ENCODE measurements around the gene GNA12.
"Not testable (repeated sequence)": the region's sequence is repeated elsewhere in the genome, so short reads cannot be mapped to it uniquely, and the experiment has no call there.

GNA12 gene

DNA sequence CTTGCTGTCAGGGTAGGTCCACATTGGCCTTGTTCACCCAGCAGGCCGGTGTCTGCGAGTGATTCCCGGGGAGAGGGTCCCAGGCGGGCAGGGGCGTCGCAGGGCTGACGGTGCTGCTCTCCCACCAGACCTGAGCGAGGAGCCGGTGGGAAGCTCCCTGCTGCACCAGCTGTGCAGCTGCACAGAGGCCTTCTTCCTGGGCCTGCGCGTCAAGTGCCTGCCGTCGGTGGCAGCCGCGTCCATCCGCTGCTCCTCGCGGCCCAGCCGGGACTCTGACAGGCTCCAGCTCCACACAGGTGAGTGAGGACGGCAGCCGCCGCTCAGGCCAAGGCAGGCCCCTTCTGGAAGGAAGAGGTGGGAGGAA, 141.5 kb downstream of the GNA12 start:
- Histone ChIP-seq H3K27me3 (ENCODE audit: insufficient read depth, low read length) (no peaks in the 10 kb centered on the region), H3K4me1 (ENCODE audit: insufficient read depth, low read length) (no peaks in the 10 kb centered on the region), H3K36me3 (ENCODE audit: insufficient read depth, low read length) (no peaks in the 10 kb centered on the region), H3K4me3 (ENCODE audit: low read length) (no peak overlapping the region), H3K27ac (ENCODE audit: low read depth, low read length) (no peak overlapping the region), H3K9ac (ENCODE audit: low read depth, low read length) (no peak overlapping the region), H3K9me3 (ENCODE audit: insufficient read depth, low read depth, low read length) (no peaks in the 10 kb centered on the region)
- WGBS = 95% methylated on average over 22 of the region's 22 CpGs

DNA sequence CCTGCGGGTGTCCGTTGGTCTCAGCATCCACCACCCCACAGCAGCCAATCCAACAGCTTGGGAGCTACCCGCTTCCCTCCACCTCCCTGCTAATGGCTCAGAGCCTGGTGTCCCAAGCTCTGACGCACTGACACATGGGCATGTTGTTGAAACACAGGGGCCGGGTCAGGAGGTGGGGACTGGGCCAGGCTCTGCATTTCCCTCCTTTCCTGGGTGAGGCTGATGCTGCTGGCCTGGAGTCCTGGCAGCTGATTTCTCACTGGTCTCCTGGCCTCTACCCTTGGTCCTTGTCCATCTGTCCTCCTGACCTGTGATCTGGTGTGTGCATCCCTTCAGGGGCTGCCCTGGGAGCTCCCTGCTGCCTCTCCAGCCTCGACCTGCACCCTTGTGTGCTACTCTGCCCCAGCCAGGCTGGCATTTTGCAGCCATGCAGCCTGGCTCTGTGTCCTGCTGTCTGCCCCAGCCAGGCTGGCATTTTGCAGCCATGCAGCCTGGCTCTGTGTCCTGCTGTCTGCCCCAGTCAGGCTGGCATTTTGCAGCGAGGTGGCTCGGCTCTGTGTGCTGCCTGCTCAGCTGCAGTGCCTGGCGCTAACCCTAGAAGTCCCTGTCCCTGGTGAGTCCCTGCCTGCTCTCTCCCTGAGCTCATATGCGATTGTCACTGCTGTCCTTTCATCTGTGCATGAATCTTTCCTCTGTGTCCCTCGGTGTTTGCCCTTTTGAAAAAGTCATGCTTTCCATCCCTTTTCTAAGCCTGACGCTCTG, 142.1 kb downstream of the GNA12 start:
- no peak overlapping the region for H3K4me3 ChIP-seq (ENCODE audit: low read length)
- H3K4me1 ChIP-seq (ENCODE audit: insufficient read depth, low read length) = no peaks in the 10 kb centered on the region
- no peaks in the 10 kb centered on the region for H3K27me3 ChIP-seq (ENCODE audit: insufficient read depth, low read length)
- 90% methylated on average over 12 of the region's 12 CpGs for WGBS
- H3K9me3 ChIP-seq (ENCODE audit: insufficient read depth, low read depth, low read length) = no peaks in the 10 kb centered on the region
- no peak overlapping the region for H3K27ac ChIP-seq (ENCODE audit: low read depth, low read length)
- no peaks in the 10 kb centered on the region for H3K36me3 ChIP-seq (ENCODE audit: insufficient read depth, low read length)
- H3K9ac ChIP-seq (ENCODE audit: low read depth, low read length) = no peak overlapping the region

DNA sequence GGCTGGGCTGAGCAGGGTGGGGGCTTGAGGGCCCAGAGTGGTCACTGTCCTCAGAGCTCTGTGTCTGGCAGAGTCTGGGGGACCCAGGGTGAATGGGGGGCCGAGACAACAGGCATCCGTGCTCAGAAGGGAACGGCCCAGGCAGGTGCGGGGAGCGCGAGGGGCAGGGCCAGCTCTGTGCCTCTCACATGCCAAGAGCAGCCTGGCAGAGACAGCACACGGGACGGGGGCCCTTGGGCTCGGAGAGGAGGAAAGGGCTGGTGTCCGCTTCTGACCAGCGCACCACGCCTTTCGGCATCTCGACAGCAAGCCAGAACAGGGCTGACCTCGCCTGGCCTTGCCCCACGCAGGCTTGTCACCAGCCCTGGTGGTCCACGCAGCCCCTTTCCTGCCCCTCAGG, 142.7 kb downstream of the GNA12 start:
- no peaks in the 10 kb centered on the region for H3K27me3 ChIP-seq (ENCODE audit: insufficient read depth, low read length)
- no peak overlapping the region for H3K27ac ChIP-seq (ENCODE audit: low read depth, low read length)
- no peaks in the 10 kb centered on the region for H3K9me3 ChIP-seq (ENCODE audit: insufficient read depth, low read depth, low read length)
- H3K4me1 ChIP-seq (ENCODE audit: insufficient read depth, low read length) = no peaks in the 10 kb centered on the region
- H3K9ac ChIP-seq (ENCODE audit: low read depth, low read length) = no peak overlapping the region
- WGBS = 93% methylated on average over 17 of the region's 17 CpGs
- no peak overlapping the region for H3K4me3 ChIP-seq (ENCODE audit: low read length)
- H3K36me3 ChIP-seq (ENCODE audit: insufficient read depth, low read length) = no peaks in the 10 kb centered on the region

DNA sequence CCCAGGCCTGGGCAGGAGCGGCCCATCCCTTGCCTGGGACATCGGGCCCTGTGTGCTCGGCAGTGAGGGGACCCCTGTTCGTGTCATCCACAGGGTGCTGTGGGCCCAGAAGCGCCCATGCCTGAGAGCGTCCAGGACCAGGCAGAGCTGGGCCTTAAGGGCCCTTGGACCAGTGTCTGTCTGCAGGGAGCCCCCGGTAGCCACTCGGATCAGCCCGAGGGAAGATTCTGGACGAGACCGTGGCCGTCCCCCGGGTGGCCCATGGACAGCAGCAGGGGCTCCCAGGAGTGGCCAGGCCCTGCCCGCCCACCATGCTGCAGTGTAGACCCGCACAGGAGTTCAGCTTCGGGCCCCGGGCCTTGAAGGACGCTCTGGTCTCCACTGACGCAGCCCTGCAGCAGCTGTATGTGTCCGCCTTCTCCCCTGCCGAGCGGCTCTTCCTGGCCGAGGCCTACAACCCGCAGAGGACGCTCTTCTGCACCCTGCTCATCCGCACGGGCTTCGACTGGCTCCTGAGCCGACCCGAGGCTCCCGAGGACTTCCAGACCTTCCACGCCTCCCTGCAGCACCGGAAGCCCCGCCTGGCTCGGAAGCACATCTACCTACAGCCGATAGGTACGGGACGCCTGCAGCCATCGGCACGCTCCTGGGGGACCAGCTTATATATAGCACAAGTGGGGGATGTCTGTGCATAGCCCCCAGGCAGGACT, 143.8 kb downstream of the GNA12 start:
- H3K4me3 ChIP-seq (ENCODE audit: low read length) = no peak overlapping the region
- H3K27ac ChIP-seq (ENCODE audit: low read depth, low read length) = no peak overlapping the region
- 89% methylated on average over 40 of the region's 40 CpGs for WGBS

DNA sequence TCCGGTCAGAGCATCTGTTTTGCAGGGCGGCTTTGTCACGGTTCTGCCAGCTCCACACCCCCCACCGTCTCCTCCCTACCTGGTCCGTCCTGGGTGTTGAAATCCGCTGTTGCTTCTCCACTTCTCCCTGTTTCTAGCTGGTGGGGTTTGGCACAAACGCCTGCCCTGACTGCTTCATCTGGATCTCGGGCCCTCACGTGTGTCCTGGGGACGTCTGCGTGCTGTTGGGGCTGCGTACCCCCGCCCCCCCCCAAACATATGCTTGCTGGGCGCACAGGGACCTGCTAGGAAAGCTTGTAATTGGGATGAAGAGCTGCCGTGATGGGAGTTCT, 144.9 kb downstream of the GNA12 start:
- Histone ChIP-seq H3K27me3 (ENCODE audit: insufficient read depth, low read length) (no peaks in the 10 kb centered on the region), H3K36me3 (ENCODE audit: insufficient read depth, low read length) (no peaks in the 10 kb centered on the region), H3K9me3 (ENCODE audit: insufficient read depth, low read depth, low read length) (no peaks in the 10 kb centered on the region), H3K9ac (ENCODE audit: low read depth, low read length) (no peak overlapping the region), H3K27ac (ENCODE audit: low read depth, low read length) (no peak overlapping the region), H3K4me1 (ENCODE audit: insufficient read depth, low read length) (no peaks in the 10 kb centered on the region), H3K4me3 (ENCODE audit: low read length) (no peak overlapping the region)
- 89% methylated on average over 12 of the region's 15 CpGs for WGBS

More for the DNA sequence above, 143.8 kb downstream of the GNA12 start:
- Histone ChIP-seq H3K9me3 (ENCODE audit: insufficient read depth, low read depth, low read length) (no peaks in the 10 kb centered on the region), H3K9ac (ENCODE audit: low read depth, low read length) (no peak overlapping the region), H3K36me3 (ENCODE audit: insufficient read depth, low read length) (no peaks in the 10 kb centered on the region), H3K27me3 (ENCODE audit: insufficient read depth, low read length) (no peaks in the 10 kb centered on the region), H3K4me1 (ENCODE audit: insufficient read depth, low read length) (no peaks in the 10 kb centered on the region)

DNA sequence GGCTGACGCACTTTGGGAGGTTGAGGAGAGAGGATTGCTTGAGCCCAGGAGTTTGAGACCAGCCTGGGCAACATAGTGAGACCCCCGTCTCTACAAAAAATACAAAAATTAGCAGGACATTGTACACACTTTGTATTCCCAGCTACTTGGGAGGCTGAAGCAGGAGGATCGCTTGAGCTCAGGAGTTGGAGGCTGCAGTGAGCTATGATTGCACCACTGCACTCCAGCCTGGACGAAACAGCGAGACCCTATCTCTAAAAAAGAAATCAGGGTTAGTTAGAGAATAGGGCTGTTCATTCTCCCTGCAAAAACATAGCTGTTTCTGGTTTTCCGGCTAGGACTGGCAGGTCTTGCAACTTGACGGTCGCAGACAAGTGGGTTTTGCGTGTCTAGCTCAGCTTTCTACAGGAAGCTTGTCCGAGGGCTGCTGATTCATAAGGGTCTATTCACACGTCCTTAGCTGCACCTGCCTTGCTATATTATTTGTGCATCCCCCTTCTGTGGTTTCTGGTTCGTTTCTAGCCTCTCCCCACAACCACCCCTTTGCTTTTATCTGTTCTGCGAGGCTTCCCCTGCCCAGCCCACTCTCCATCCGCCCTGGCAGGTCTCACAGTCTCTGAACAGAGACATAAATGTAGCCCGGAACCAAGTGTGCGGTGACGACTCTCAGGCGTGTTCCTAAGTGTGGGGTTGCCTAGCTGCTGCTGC, 145.4 kb downstream of the GNA12 start:
- Histone ChIP-seq H3K36me3 (ENCODE audit: insufficient read depth, low read length) (no peaks in the 10 kb centered on the region), H3K4me3 (ENCODE audit: low read length) (no peak overlapping the region), H3K9me3 (ENCODE audit: insufficient read depth, low read depth, low read length) (no peaks in the 10 kb centered on the region), H3K27me3 (ENCODE audit: insufficient read depth, low read length) (no peaks in the 10 kb centered on the region), H3K27ac (ENCODE audit: low read depth, low read length) (no peak overlapping the region), H3K9ac (ENCODE audit: low read depth, low read length) (no peak overlapping the region), H3K4me1 (ENCODE audit: insufficient read depth, low read length) (no peaks in the 10 kb centered on the region)
- WGBS = 91% methylated on average over 18 of the region's 18 CpGs

DNA sequence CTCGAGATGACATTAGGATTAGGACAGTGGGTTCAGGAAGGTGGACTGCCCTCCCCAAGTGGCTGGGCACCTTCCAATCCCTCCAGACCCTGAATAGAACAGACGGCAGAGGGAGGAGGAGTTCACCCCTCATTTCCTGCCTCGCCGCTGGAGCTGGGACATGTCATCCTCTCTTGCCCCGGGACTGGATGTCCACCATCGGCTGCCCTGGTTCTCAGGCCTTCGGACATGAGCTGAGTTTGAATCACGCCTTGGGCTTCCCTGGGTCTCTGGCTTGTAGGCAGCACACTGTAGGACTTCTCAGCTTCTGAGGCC, 150.0 kb downstream of the GNA12 start:
- 93% methylated on average over 8 of the region's 8 CpGs for WGBS
- not testable (repeated sequence) for H3K9ac ChIP-seq (ENCODE audit: low read depth, low read length)

DNA sequence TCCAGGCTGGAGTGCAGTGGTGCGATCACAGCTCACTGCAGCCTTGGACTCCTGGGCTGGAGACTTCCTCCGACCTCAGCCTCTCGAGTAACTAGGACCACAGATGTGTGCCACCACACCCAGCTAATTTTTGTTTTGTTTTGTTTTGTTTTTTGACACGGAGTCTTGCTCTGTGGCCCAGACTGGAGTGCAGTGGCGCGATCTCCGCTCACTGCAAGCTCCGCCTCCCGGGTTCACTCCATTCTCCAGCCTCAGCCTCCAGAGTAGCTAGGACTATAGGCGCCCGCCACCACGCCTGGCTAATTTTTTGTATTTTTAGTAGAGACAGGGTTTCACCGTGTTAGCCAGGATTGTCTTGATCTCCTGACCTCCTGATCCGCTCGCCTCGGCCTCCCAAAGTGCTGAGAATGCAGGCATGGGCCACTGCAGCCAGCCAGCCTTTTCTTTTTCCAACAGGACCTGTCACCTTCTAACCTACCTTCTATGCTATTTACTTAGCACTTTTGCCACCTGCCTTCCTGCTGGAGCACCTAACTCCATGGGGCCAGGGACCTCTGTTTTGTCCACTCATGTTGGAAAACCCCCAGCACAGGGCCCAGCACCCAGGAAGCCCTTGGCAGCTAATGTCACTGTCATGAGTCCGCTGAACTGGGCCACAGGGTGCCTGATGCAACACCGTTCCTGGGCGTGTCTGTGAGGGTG, 150.5 kb downstream of the GNA12 start:
- not testable (repeated sequence) for H3K27ac ChIP-seq (ENCODE audit: low read depth, low read length); H3K9me3 ChIP-seq (ENCODE audit: insufficient read depth, low read depth, low read length); H3K4me1 ChIP-seq (ENCODE audit: insufficient read depth, low read length); H3K9ac ChIP-seq (ENCODE audit: low read depth, low read length); H3K36me3 ChIP-seq (ENCODE audit: insufficient read depth, low read length); H3K4me3 ChIP-seq (ENCODE audit: low read length)
- peaks cover 20% of the 10 kb centered on the region for H3K27me3 ChIP-seq (ENCODE audit: insufficient read depth, low read length)
- 94% methylated on average over 19 of the region's 19 CpGs for WGBS

More for the DNA sequence above, 150.0 kb downstream of the GNA12 start:
- not testable (repeated sequence) for H3K36me3 ChIP-seq (ENCODE audit: insufficient read depth, low read length); H3K27ac ChIP-seq (ENCODE audit: low read depth, low read length); H3K9me3 ChIP-seq (ENCODE audit: insufficient read depth, low read depth, low read length); H3K4me1 ChIP-seq (ENCODE audit: insufficient read depth, low read length); H3K4me3 ChIP-seq (ENCODE audit: low read length)
- peaks cover 15% of the 10 kb centered on the region for H3K27me3 ChIP-seq (ENCODE audit: insufficient read depth, low read length)

DNA sequence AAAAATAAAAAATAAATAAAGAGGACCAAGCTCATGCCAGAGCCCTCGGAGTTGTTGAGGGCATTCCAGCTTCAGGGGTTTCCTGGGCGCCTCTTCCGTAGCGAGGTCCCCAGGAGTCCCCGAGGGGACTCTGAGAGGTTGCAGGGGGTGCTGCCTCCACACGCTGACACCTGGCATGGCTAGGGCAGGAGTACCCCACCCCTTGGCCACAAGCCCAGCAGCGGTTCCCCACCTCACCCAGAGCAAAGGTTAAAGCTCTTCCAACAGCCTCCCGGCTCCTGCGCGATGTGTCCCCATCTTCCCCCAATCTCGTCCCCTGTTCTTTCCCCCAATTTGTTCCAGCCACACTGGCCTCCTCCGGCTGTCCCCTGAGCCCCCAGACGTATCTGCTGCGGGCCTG, 151.6 kb downstream of the GNA12 start:
- WGBS = 92% methylated on average over 14 of the region's 14 CpGs
- H3K27ac ChIP-seq (ENCODE audit: low read depth, low read length) = no peak overlapping the region
- H3K36me3 ChIP-seq (ENCODE audit: insufficient read depth, low read length) = no peaks in the 10 kb centered on the region
- H3K9me3 ChIP-seq (ENCODE audit: insufficient read depth, low read depth, low read length) = no peaks in the 10 kb centered on the region
- H3K27me3 ChIP-seq (ENCODE audit: insufficient read depth, low read length) = peaks cover 30% of the 10 kb centered on the region
- H3K4me3 ChIP-seq (ENCODE audit: low read length) = no peak overlapping the region
- peaks cover 7% of the 10 kb centered on the region for H3K4me1 ChIP-seq (ENCODE audit: insufficient read depth, low read length)
- no peak overlapping the region for H3K9ac ChIP-seq (ENCODE audit: low read depth, low read length)

DNA sequence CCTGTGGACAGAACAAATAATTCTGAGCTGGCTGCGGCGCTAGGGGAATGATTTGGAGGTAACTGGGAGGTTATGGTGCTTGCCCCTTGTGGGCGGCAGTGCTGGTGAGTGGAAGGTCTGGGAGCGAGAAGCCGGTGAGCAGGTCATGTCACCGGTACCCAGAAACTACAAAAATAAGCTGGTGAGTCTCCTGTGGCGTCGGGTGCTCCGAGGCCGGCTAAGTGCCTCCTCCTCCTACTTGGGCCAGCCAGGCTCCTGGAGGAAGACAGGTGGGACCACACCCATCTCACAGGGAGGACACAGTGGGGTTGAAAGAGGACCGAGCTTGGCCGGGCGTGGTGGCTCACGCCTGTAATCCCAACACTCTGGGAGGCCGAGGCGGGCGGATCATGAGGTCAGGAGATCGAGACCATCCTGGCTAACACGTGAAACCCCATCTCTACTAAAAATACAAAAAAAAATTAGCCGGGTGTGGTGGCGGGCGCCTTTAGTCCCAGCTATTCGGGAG, 152.1 kb downstream of the GNA12 start:
- H3K9me3 ChIP-seq (ENCODE audit: insufficient read depth, low read depth, low read length); H3K4me3 ChIP-seq (ENCODE audit: low read length); H3K36me3 ChIP-seq (ENCODE audit: insufficient read depth, low read length); H3K9ac ChIP-seq (ENCODE audit: low read depth, low read length); H3K4me1 ChIP-seq (ENCODE audit: insufficient read depth, low read length); H3K27ac ChIP-seq (ENCODE audit: low read depth, low read length): not testable (repeated sequence)
- H3K27me3 ChIP-seq (ENCODE audit: insufficient read depth, low read length) = peaks cover 36% of the 10 kb centered on the region
- WGBS = 95% methylated on average over 23 of the region's 23 CpGs
